Stimulated activated CD4-positive, alpha-beta T cell treated with anti-CD3 and anti-CD28 coated beads, Interleukin-15, amount 100 ng/mL, for 48 hours (primary cell): ENCODE data around the gene RHOF.

ENCODE experiments used
- DNase-seq, 2 donors: peaks; one replicate each; pipeline ENCODE4 v3.0.0-alpha.2; 2020; ENCODE audit warnings: low read depth in 2 of 2

Gene RHOF

DNA sequence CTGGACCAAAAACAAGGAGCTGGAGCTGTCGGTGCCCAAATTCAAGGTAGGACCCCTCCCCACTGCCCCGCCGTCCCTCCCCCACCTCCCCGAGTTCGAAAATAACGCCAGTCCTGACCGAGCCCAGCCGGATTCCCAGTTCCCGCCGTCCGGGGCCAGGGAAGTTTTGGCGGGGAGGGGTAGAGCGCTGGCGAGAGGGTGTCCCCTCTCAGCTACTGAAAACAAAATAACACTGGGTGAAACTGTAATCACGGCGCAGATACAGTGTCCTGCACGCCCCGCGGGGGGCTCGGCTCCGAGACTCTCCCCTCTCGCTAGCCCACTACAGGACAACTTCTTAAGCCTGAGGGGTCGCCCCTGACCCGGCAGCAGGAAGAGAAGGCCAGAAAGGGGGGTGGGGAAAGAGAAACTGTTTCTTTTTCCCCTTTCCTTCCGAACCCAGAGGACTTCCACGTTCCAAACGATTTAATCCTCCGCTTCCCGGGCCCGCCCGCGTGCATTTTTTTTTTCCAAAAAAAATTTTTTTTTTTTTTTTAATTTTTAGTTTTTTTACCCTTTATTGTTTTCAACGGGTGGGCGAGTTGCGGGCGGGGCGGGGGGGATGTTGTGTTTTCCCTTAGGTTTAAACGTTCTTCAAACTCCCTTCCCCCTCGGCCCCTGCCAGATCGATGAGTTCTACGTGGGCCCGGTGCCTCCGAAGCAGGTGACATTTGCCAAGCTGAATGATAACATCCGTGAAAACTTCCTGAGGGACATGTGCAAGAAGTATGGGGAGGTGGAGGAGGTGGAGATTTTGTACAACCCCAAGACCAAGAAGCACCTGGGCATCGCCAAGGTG is 11.9 kb upstream of the RHOF start:
- DNase-seq, result no peak

DNA sequence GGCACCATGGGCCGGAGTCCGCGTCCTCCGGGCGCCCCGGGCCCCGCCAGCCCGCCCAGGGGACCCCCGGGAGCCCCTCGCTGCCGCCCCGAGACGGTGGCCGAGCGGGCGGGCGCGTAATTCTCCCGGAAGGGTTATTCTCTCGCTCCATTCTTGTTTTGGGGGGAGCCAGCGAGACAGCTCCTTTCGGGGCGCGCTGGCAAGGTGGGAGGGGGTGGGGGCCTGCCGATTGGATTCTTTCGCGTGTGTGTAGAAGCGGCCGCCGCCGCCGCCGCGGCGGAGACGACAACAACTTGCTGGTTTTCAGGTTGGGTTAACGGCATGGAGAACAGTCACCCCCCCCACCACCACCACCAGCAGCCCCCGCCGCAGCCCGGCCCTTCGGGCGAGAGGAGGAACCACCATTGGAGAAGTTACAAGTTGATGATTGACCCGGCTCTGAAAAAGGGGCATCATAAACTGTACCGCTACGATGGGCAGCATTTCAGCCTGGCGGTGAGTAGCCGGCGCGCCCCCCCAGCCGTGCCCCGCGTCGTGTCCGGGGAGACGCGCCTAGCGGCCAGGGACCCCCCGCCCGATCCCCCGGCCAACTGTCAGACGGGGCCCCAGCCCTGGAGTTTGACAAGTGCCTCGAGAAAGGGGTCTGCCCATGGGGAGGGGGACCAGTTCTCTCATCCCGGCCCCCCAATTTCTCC is 11.1 kb upstream of the RHOF start:
- DNase-seq, result no peak

DNA sequence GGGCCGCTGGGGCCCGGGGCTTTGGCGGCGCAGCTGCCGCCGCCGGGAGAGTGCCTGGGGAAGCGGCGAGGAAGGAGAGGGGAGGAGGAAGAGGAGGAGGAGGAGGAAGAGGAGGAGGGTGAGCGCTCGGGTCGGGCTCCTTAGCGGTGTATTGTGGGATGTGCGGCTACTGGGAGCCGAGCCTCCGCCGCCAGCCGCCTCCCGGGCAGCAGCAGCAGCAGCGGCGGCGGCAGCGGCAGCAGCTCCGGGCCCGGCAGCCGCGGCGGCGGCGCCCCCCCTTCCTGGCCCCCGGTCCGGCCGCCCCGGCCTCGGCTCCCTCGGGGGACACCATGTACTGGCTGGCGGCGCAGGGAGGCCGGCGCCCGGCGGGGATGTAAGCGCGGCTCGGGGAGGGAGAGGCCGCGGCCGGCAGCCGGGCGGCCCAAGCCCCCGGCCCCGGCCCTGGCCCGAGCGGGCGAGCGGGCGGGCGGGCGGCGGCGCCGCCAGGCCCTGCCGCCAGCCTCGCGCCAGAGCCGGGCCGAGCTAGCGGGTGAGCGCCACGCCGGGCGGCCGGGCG is 10.5 kb upstream of the RHOF start, which contains the start of gene SETD1B:
Gene SETD1B (plus strand): TSS at position 149 of the 556 bp plus-strand sequence. CDS start 729 bp downstream, outside the sequence.
- no peak for DNase-seq

DNA sequence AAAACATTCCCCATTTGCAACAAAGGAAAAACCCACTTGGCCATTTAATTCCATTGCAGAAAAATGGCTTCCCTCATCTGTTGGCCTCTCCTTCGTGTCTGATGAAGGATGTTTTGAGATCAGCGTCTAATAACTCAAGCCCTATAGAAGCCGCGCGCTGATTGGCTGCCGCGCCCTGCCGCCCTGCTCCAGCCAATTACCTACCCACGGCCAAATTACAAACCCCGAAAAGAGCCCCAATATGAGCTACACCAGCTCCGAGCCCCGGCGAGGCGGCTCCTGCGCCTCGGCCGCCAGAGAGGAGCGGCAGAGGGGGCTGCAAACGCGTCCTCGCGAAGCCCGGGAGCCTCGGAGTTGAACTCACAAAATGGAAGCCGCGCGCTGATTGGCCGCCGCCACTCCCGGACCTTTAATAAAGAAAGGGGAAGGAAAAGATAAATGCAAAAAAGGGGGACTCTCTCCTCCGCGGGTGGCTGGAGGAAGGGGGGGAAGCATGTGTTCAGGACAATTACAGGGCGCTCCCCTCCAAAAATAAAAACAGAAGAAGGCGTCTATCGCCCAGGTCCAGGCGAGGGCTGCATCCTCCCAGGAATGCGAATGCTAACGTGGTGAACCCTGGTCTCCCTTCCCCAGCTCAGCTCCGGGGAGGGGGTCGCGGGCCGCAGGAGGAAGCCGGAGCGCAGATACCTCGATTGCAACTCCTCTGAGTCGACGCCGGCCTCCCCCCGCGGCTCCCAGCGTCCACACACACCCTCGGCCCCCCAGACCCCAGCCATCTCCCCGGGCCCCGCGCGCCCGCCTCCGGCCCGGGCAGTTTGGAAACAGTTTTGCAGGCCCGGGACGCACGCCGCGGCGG is 9.6 kb upstream of the RHOF start:
- DNase-seq, result peak; percentile 80 to 85

DNA sequence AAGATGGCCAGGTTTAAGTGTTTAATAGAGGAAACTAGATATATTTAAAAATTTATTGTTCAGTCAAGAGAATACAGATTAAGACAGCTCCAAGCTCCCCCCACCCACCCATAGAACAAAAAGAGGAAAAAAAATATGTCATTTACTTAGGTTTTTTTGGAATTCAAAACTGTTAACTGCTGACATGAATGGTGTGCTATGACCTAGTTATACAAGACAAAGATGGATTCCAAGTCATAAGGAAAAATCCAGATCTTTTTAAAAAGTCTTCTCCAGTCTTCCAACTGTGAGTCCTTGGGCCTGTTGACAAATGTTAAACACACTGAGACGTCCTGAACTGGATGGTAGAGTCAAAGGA is 9.0 kb upstream of the RHOF start:
- no peak for DNase-seq

DNA sequence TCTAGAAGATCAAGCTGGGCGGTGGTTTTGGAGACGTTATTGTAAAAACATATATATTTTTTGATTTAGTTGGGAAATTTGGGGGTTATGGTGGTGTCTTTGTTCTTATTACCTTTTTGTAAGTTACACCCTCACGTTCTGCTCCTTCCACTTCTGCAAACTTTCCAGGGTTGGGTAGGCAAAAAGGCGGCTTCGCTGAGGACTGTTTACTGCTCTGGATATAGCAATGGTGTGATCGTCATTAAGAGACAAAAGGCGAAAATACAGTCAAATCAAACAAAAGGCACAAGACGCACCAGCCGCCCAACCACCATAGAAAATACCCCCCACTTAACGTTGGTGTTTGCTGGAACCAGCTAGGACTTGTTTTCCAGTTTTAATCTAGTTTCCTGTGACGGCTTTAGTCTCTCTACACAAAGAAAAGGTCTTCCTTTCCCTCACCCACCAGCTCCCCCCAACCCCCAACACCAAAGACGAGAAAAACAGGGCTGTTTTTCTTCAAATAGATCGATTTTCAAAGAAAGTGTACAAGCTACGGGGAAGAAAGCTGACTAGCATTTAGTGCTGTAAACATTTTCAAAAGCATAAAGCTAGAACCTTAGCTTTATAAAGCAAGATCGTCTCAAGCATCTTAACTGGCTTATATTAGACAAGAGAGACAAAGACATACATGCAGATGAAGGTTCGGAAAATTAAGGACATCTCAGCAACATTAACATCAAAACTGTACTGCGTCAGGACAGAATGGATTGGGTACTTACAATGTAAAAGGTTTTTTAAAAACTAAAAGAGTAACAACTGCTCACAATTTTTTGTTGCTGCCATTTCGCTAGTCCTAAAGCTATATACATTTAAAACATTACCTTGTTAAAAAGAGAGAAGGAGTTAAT is 8.4 kb upstream of the RHOF start:
- DNase-seq, result no peak

DNA sequence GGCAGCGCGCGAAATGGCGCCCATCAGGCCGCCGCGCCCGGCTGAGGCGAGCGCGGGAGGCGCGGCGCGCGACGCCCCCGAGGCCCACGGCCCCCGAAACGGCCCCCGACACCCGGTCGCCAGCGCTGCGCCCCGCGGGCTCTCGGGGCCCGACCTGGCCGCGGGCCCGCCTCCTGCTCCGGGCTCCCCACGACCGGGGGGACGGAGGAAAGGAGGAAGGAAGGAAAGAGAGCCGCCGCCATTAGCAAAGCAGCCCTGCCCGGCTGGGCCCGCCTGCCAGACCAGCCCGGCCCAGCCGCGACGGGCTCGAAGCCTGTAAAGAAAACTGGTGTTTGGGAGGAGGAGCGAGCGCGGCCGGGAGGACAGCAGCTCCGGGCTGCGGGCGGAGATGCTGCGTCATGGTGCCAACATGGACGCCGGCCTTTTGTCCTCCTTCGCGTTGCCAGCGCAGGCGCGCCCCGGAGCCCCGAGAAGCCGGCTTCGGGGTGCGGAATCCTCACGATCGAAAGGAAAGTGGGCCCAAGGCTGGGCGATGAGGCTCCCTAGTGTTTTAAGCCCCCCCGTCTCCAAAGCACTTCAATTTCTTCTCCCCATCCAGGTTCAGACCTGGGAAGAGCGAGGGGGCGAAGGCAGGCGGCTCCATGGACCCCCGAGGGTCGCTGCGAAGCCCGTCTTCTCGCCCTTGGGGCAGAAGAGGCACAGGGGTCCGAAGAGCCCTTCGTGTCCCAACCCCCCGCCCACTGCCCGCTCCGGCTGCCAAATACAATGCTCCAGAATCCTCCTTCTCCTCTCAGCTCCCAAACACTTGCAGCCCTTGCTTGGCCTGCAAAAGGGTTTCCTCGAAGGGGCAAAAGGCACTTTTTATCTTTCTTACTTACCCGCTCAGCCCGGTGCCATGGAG is 7.5 kb upstream of the RHOF start:
- no peak for DNase-seq

DNA sequence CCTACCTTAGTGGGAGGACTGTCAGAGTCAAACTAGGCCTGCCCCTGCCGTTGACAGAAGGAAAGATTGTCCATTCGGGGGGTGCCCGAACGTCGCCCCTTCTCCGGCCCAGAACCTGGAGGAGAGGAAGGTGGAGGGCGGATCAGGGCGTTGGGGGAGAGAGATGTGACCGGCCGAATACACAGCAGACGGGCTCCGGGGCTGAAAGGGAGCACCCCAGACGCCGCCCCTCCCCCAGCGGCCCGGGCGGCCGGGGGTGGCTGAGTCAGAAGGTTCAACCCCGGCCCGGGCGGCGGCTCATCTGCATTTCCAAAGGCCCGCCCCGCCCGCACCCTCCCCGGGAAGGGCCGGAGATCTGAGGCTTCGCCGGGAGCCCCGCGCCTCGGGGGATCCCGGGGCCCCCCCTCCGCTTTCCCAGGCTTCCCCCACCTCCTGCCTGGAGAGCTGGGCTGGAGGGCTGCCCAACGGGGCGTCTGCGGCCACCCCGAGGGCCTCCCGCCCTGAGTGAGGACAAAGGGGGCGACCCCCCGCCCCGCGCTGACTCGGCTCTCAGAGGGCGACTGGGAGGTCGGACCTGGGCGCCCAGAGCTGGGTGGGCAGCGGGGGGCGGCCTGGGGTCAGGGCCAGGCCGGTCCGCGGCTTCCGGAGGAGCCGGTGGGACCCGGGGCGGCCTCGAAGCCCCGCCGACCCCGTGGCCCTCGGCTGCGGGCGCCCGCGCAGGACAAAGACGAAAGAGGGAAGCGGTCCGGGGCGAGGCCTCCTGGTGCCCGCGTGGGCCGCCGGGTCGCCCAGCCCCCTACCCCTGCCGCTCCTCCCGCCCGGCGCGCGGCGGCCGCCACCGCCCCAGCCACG is 6.6 kb upstream of the RHOF start:
- DNase-seq, result peak in 1 of 2 donors; percentile 81

DNA sequence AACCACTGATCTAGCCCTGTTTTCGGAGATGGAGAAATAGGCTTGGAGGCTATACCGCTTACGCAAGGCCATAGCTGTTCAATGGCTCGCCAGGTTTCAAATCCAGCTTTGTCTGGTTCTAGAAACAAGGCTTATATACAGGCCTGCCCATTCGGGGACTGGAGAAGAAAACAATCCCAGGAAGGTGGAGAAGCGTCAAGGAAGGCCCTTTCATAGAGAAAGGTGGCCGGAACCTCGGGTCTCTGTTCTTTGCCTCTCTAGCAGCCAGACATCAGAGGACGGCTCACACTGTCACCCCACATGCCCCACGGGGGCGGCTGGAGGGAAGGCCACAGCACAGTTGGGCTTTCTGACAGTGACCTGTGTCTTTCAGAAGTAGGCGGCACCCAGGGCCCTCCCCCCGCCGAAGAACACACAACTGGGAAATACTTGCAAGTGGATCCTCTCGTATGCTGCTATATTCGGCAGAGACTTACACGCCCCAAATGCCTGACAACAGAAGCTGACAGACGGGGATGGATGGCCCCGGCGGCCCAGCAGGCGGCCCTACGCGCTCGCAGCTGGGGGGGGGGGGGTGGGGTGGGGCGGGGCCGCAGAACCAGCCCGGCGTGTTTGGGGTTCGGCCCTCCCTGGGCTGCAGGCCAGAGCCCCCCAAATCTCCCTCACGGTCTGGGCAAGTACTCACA is 5.8 kb upstream of the RHOF start:
- DNase-seq, result no peak

DNA sequence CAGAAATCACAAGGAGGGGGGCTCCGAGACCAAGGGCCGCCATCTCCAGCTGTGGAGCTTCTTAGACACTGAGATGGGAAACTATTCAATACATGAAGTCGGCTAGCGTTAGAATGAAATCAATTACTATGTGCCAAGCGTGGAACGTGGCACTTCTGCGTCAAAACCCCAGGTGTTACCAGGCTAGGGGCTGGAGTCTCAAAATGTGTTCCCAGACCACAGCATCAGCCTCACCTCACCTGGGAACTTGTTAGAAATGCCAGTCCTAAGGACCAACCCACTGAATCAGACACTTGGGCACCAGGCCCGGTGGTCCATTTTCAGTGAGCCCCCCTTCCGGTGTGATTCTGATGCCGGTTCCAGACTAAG is 5.3 kb upstream of the RHOF start:
- DNase-seq, result no peak

DNA sequence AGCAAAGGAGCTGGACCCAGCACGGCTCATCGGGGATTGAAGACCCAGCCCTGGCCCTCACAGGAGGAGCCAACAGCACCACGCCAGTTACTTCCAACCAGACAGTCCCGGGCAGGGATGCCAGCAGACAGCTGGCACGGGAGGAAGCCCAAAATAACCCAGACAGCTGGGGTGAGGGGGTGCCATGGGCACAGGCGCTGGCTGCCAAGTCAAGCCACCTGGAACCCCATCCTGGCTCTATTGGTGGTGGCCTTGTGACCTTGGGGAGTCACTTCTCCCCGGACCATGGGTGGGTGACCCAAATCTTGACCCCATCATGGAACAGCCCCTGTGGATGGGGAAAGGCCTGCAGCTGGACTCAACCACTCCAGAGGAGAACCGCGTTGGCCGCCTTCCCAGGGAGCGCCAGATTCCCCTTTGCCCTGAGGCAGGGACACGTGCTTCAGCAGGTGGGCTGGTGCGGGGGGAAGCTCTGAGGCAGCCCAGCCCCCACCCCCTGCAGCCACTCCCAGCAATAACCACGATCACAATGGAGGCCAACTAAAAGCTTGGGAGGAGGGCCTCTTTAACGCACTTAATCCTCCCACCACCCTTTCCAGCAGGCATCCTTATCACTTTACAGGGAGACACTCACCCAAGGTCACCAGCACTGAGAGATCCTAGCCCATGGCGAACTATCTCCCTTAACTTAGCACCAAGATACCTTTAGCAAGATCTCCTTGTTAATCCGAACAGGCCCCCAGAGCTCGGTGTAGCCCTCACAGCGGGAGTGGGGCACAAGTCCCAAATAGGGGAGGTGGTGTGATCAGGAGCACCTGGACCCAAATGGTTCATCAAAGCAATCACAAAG is 4.7 kb upstream of the RHOF start:
- DNase-seq, result no peak

DNA sequence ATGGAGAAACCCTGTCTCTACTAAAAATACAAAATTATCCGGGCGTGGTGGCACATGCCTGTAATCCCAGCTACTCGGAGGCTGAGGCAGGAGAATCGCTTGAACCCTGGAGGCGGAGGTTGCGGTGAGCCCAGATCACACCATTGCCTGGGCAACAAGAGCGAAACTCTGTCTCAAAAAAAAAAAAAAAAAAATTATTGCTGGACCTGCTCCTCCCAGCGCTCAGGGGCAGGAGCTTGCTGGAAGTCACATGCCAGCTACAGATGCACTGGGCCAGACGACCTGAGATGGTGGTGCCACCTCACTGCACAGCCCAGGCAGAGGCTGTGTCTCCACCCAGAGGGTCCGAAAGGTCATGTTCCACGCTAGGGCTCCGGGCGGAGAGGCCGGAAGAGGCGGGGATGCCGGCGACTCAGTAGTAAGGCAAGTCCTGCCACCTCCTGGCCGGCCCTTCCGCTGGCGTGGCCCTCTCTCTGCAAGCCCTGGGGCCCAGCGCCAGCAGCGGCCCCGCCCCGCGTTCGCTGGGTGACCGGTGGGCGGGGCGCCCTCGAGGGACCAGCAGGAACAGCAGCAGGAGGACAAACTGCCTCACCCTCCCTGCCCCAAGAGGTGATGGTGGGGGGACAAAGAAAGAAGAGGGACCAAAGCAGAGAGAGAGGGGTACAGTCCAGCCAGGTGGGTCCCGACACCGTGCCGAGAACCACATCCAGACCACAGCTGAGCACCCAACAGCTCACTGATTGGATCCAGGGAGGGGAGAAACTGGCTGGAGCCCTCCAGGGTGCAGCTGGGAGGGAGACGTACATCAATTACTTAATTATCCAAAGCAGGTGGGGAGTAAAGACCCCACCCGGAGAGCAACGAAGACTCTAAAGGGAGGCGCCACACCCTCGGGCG is 3.6 kb upstream of the RHOF start:
- DNase-seq, result no peak

DNA sequence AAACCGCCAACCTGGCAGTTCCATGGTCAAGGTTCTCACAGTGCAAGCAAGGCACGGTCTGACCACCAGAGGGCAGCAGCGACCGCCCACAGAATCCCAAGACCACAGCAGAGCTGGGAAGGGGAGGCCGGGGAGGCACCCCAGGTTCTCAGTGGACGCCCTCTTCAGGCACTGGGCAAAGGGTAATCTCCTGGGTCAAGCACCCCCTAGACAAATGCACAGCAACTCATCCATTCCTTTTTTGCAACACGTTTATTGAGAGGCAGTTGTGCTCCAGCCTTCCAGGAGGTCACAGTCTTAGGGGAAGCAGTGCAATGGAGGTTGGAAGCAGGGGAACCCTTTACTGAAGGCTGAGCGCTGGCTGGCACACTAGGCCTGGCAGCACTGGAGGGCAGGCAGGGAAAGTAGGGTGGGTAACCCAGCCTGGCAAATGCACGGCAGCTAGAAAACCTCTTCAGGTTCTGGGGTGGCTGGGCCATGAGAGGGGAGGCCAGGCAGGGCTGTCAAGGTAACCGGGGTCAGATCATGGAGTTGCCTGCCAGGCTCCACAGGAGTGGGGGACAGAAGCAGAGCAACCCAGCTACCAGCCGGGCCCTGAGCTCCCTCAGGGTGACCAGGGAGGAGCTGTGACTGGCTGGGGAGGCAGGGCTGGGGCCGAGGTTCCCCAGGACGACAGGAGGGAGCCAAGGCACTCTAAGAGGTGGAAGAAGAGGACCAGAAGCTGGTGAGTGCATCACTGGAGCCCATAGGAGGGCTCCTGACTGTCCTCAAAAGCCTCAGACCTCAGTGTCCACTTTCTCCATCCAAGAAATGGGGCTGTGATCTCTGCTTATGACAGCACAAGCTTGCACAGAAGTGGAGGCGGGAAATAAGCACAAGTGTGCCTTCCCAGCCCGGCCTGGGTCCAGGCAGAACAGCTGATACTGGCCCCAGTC is 1.8 kb upstream of the RHOF start:
- DNase-seq, result peak in 1 of 2 donors; percentile 76

DNA sequence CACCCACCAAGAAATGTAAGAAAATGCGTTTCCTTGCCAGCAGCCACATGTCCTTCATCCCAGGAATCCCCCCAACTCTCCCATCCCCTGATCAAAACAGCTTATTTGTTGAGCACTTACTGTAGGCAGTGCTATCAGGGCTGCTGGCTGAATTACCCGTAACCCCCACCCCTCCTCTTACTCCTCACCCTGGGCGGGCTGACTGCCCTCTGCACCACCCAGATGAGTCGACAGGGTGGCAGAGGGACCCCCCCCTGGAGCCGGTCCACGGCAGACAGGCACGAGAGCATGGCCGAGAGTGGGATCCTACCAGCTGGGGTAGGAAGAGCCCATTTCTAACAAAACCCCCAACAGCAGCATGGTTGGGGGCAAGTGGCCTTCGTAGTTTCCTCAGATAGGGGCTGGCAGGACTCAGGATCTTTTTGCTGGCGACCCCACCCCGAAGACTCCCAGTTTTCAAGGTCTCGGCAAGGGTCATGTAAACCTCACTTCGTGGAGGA is 1.1 kb upstream of the RHOF start:
- DNase-seq, result no peak
